Thoracic aorta (tissue), 2 donors: ENCODE results near the gene CD36. TPM values are rescaled to one million over a fixed set of nuclear protein-coding genes. Genes with fewer than 3 reads are reported as not detected.
A peak's percentile ranks its signal among the peaks of the same experiment; 100 is the strongest.

Source experiments
- ATAC-seq: fragments of 150-250 bp; one replicate; pipeline ENCODE4 v1.8.0; 2017; ENCODE audit warnings: low read depth; ENCODE audit not compliant: insufficient number of reproducible peaks, low FRiP score
- DNase-seq: peaks from one replicate; pipeline ENCODE4 v3.0.0-alpha.2; 2020; ENCODE audit warnings: low spot score
- H3K27ac ChIP-seq, 2 donors: fragments of 200-600 bp; sonication (generic); 1 replicate in 1 of 2; 2 replicates in 1 of 2; pipeline ENCODE4 v1.5.1; 2016; ENCODE audit warnings: mild to moderate bottlenecking in 2 of 2, moderate library complexity in 2 of 2
- H3K27me3 ChIP-seq: fragments of 200-600 bp; sonication (generic); replicated peaks from 2 replicates; pipeline ENCODE4 v1.6.0; 2016; ENCODE audit warnings: mild to moderate bottlenecking; ENCODE audit not compliant: insufficient read depth
- H3K36me3 ChIP-seq: fragments of 200-600 bp; sonication (generic); one replicate; pipeline ENCODE4 v1.5.1; 2016
- H3K4me1 ChIP-seq, 2 donors: fragments of 200-600 bp; sonication (generic); 1 replicate in 1 of 2; 2 replicates in 1 of 2; pipeline versions ENCODE4 v1.5.1 to v1.6.0; 2016; ENCODE audit warnings: low read depth in 2 of 2, mild to moderate bottlenecking in 1 of 2; ENCODE audit not compliant: control insufficient read depth in 1 of 2
- H3K4me3 ChIP-seq: fragments of 200-600 bp; sonication (generic); 2 replicates; pipeline ENCODE4 v1.5.1; 2016; ENCODE audit warnings: mild to moderate bottlenecking
- H3K9me3 ChIP-seq: fragments of 200-600 bp; sonication (generic); 2 replicates; pipeline ENCODE4 v1.5.1; 2016
- total RNA-seq, 2 donors: library from RNA; depleted of rRNA; stranded (reverse); fragments of >200 nt; gene quantifications; one replicate each; pipeline versions ENCODE4 v1.1.0 to v1.2.3, GENCODE V29; 2016
- TF ChIP-seq, protein P1 (sequence below): fragments of 200-600 bp; sonication (generic); IDR thresholded peaks from one replicate; pipeline ENCODE4 v1.5.1; 2019; ENCODE audit warnings: antibody characterized with exemption

CD36 gene
- total RNA-seq, 2 donors from 2014 or later = 68.6 to 94.8 TPM

DNA sequence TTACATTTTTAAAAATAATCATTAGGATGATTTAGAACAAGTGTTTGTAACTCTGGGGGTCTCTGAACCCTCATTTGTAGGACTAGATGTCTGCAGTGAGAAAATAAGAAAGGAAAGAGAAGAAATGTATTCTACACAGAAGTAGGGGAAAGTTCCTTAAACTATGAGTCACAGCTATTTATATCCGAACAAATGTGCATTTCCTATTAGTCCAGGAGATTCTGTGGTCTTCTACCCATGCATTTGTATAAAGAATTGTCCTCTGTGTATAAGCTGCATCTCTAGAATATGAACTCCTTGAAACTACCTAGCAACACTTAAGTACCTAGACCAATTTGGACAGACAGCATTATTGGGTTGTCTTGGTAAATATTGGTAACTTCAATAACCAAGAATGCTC lies 15.9 kb upstream of the CD36 start:
- TF ChIP-seq, protein P1, sequence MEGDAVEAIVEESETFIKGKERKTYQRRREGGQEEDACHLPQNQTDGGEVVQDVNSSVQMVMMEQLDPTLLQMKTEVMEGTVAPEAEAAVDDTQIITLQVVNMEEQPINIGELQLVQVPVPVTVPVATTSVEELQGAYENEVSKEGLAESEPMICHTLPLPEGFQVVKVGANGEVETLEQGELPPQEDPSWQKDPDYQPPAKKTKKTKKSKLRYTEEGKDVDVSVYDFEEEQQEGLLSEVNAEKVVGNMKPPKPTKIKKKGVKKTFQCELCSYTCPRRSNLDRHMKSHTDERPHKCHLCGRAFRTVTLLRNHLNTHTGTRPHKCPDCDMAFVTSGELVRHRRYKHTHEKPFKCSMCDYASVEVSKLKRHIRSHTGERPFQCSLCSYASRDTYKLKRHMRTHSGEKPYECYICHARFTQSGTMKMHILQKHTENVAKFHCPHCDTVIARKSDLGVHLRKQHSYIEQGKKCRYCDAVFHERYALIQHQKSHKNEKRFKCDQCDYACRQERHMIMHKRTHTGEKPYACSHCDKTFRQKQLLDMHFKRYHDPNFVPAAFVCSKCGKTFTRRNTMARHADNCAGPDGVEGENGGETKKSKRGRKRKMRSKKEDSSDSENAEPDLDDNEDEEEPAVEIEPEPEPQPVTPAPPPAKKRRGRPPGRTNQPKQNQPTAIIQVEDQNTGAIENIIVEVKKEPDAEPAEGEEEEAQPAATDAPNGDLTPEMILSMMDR = no peak
- Histone ChIP-seq H3K36me3 (no peaks in the 10 kb centered on the region), H3K27me3 (no peaks in the 10 kb centered on the region), H3K4me3 (no peak overlapping the region), H3K9me3 (no peaks in the 10 kb centered on the region), H3K4me1 (no peaks in the 10 kb centered on the region), H3K27ac (no peak overlapping the region)
- DNase-seq (no peak), ATAC-seq (no peak)

DNA sequence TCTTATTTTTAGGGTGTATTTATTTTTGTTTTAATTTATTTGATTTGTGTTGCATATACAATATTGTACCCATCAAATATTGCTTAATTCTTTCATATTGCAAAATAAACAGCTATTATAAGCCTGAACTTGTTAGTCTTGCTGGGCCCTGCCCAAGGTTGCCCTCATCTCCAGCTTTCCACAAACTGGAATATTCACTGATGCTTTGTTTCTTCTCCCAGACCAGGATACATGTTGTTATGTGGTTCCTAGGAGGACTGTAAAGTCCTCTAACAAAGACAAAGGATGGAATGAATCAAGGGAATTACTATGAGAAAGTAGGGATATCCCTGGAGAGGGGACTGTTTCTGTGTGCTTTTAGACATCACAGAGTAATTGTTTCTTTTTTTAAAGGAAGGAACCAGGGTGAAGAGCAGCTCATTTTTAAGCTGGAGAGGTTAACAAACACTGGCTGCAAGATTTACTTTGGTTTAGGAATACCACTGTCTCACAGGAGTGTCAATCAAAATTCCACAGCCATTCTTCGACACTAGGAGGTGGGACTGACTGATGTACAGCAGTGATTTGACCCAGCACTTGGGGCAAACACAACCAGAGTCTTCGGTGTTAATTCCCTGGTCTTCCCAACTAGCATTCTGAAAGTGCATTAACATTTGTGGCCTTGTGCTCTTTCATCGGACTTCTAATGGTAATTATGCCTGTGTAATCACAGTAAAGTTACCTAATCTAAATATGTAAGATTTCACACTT lies 14.8 kb upstream of the CD36 start:
- H3K36me3 ChIP-seq = no peaks in the 10 kb centered on the region
- DNase-seq = no peak
- H3K4me1 ChIP-seq = no peaks in the 10 kb centered on the region
- no peak for ATAC-seq
- no peaks in the 10 kb centered on the region for H3K9me3 ChIP-seq
- TF ChIP-seq, protein P1 = no peak
- no peaks in the 10 kb centered on the region for H3K27me3 ChIP-seq
- no peak overlapping the region for H3K27ac ChIP-seq
- H3K4me3 ChIP-seq = no peak overlapping the region

DNA sequence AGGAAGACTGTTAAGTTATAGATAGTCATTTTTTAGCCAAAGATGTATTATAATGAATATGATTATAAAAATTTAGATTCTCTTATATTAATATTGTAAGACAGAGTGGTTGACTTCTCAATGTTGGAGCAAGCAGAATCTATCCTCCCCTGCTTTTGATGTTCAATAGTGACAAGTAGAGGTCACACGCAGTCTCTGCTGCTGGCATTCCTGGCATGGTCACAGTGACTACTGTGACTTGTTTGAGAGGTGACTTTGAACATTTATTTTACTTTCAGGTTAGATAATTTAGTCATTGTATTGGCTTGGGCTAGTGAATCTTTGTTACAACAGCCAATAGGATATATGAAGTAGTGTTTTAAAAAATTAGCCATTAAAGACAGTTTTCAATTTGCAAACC lies 13.7 kb upstream of the CD36 start:
- Histone ChIP-seq H3K9me3 (no peaks in the 10 kb centered on the region), H3K27me3 (no peaks in the 10 kb centered on the region), H3K4me3 (no peak overlapping the region), H3K4me1 (no peaks in the 10 kb centered on the region), H3K36me3 (no peaks in the 10 kb centered on the region), H3K27ac (no peak overlapping the region)
- TF ChIP-seq, protein P1 = no peak
- DNase-seq (no peak), ATAC-seq (no peak)

DNA sequence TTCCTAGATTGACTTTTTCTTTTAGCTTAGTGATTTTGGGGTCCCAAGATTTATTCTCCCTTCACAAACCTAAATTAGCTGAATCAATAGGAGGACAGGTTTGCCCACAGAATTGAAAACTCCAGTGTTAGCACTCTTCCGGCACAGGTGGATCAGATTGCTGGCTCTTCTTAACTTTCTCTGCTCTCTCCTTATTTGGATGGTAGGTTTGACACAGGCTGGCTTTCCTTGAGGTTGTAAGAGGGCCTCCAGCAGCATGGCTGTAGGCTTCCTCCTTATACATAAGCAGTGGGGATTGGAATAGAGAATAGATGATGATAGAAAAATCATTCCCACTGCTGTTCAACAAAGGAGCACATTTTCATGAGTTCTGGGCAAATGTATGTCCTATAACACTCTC lies 9.4 kb upstream of the CD36 start:
- peak; percentile 28 for ATAC-seq
- no peaks in the 10 kb centered on the region for H3K27me3 ChIP-seq
- TF ChIP-seq, protein P1 = no peak
- H3K9me3 ChIP-seq = no peaks in the 10 kb centered on the region
- H3K27ac ChIP-seq = no peak overlapping the region
- DNase-seq = no peak
- H3K36me3 ChIP-seq = no peaks in the 10 kb centered on the region
- H3K4me1 ChIP-seq = no peaks in the 10 kb centered on the region
- H3K4me3 ChIP-seq = no peak overlapping the region

DNA sequence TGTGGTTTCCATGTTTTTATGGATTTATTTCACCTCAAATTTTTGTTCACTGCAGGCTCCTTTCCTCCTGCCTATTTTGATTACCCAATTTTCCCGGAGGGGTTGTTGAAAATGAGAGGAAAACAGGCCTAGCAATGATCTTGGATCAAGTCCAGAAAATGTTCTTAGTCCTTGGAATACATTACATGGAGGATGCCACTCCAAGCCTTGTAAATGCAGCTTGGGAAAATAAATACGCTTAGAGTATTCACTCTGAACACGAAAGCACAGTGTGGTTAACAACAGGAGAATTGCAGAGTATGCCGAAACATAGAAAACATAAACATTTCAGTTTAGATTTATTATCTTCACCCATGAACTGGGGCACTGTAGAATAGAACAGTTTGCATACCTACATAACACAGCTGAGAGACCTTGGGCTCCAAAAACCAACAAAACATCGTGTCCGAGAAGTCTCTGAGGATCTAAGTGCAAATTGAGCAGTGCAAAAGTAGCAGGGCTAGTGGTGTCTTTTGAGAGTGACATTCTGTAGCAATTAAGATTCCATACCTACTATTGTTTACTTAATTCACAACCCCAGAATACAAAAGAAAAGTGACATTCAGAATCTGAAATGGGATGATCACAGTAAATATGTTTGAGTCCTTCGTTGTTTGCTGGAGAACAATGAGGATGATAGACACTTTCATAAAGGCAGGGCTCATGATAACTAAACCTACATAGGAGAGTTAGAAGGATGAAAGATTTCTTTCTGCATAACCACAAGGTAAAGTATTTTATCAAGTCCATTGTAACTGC lies 7.6 kb upstream of the CD36 start:
- DNase-seq = no peak
- H3K9me3 ChIP-seq = no peaks in the 10 kb centered on the region
- no peak for ATAC-seq
- H3K4me3 ChIP-seq = no peak overlapping the region
- H3K27ac ChIP-seq = no peak overlapping the region
- H3K4me1 ChIP-seq = no peaks in the 10 kb centered on the region
- TF ChIP-seq, protein P1 = no peak
- H3K36me3 ChIP-seq = no peaks in the 10 kb centered on the region
- H3K27me3 ChIP-seq = no peaks in the 10 kb centered on the region
